ENCODE data around the gene MAEA. TPM values are rescaled to one million over a fixed set of nuclear protein-coding genes. Genes with fewer than 3 reads are reported as not detected.

The MAEA gene
- total RNA-seq, 4 donors from 2014 or later = 114 to 211 (median 168) TPM

DNA sequence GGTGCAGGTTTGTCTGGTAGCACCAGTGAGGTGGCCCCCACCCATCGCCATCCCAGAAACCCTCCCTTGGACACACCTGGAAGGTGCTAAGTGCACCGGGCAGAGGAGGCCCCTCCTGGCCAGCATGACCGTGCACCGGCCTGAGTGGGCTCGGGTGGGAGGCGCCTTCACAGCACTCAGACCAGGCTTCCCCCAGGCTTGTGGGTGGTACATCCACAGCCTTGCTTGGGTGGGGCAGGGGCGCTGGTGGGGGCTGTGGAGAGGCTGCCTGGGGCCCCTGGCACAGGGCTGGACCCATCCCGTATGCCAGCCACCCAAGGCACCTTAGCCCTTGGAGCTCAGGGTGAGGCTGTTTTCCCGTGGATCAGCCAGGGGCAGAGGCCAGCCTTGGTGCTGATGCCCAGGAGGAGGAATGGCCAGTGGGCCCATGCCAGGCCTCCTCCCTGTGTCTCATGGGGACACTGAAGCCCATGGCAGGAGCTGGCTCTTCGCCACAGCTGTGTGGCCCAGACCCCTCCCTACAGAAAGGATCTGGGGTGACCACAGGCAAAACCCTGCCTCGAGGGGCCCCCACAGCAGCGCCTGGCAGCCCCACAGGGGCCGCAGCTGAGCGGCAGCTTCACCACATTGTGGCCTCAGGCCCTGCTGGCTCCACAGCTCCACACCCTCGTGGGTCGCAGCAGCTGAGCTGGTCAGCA, 95.1 kb downstream of the MAEA start:
- TF ChIP-seq EP300 (IDR thresholded peaks at IDR 0.05; ENCODE audit: low read depth) = no peak
- TF ChIP-seq POLR2A (IDR thresholded peaks at IDR 0.05) = no peak
- no peak for TF ChIP-seq POLR2AphosphoS5 (IDR thresholded peaks at IDR 0.05)
- TF ChIP-seq, protein P1, sequence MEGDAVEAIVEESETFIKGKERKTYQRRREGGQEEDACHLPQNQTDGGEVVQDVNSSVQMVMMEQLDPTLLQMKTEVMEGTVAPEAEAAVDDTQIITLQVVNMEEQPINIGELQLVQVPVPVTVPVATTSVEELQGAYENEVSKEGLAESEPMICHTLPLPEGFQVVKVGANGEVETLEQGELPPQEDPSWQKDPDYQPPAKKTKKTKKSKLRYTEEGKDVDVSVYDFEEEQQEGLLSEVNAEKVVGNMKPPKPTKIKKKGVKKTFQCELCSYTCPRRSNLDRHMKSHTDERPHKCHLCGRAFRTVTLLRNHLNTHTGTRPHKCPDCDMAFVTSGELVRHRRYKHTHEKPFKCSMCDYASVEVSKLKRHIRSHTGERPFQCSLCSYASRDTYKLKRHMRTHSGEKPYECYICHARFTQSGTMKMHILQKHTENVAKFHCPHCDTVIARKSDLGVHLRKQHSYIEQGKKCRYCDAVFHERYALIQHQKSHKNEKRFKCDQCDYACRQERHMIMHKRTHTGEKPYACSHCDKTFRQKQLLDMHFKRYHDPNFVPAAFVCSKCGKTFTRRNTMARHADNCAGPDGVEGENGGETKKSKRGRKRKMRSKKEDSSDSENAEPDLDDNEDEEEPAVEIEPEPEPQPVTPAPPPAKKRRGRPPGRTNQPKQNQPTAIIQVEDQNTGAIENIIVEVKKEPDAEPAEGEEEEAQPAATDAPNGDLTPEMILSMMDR (IDR thresholded peaks at IDR 0.05) = no peak
- H3K9me3 ChIP-seq = peaks cover 9 to 10% of the 10 kb centered on the region in 2 donors
- no peak overlapping the region for H3K27ac ChIP-seq
- in situ Hi-C loops (cut with MboI; ENCODE audit: low pct_ligation_motif_present in 1 of 4, low pct_unique_long_range_greater_than_20kb in 1 of 4, low sequenced_read_pairs in 3 of 4) = no loop called here
- H3K4me3 ChIP-seq = no peak overlapping the region
- intact Hi-C loops (cut with DNase I; ENCODE audit: low total_unique reads) = no loop called here
- peaks cover 0 to 15% (median 7%) of the 10 kb centered on the region in 4 donors for H3K36me3 ChIP-seq
- no peaks in the 10 kb centered on the region for H3K27me3 ChIP-seq
- no peak for DNase-seq
- 90 to 93% methylated on average over 2 to 16 of the region's 16 CpGs for WGBS, 2 donors (ENCODE audit: low coverage in 1 of 2)
- H3K4me1 ChIP-seq = no peaks in the 10 kb centered on the region

DNA sequence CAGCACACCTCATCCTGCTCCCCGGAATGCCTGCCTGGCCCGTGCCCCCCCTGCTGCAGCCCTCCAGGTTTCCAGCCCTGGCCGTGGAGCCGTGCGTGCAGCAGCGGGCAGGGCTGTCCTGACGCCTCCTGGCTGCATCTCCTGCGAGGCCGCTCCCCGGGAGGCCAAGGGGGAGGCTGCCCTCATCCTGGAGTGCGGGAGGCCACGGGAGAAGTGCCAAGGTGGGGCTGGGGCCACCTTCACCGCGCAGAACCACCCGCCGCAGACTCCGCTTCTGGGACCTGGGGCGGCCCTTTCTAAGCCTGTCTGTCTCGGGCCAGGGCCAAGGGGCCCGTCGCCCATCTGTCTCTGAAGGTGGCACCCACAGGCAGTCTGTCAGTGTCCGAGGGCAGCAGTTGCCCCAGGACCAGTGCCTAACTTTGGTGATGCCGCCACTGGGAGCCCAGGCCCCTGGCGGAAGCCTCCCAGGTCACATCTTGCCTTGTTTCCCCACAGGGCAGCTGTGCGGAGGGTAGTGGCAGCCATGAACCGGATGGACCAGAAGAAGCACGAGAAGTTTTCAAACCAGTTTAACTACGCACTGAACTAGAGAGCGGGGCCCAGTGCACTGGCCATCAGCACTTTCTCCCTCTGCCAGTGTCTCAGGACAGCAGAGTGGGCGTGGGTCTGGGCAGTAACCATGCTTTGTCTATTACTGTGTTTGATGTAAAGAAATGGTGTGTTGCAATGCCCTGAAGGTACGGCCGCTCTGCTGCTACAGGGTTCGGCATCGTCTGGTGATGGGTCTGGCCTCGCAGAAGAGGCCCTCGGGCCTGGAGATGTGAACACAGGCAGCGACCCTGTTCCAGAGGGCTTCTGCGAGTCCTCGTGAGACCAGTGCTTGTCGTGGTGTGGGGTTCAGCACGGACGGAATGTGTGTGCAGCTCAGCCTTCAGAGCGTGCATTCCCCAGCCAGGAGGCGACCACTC, 96.0 kb downstream of the MAEA start:
- in situ Hi-C loops (cut with MboI; ENCODE audit: low pct_ligation_motif_present in 1 of 4, low pct_unique_long_range_greater_than_20kb in 1 of 4, low sequenced_read_pairs in 3 of 4) = no loop called here
- intact Hi-C loops (cut with DNase I; ENCODE audit: low total_unique reads) = no loop called here
- no peak for DNase-seq
- H3K4me3 ChIP-seq = no peak overlapping the region
- H3K36me3 ChIP-seq = peaks cover 0 to 15% (median 7%) of the 10 kb centered on the region in 4 donors
- TF ChIP-seq POLR2A (IDR thresholded peaks at IDR 0.05) = no peak
- TF ChIP-seq, protein P1 (IDR thresholded peaks at IDR 0.05) = no peak
- TF ChIP-seq EP300 (IDR thresholded peaks at IDR 0.05; ENCODE audit: low read depth) = no peak
- TF ChIP-seq POLR2AphosphoS5 (IDR thresholded peaks at IDR 0.05) = no peak
- no peak overlapping the region for H3K27ac ChIP-seq
- H3K4me1 ChIP-seq = no peaks in the 10 kb centered on the region
- no peaks in the 10 kb centered on the region for H3K27me3 ChIP-seq
- peaks cover 9 to 10% of the 10 kb centered on the region in 2 donors for H3K9me3 ChIP-seq
- 97 to 100% methylated on average over 1 to 39 of the region's 44 CpGs for WGBS, 2 donors (ENCODE audit: low coverage in 1 of 2)

Other genes starting within 250 kb of the MAEA start
- 1 to 10 TPM in 2 of 4 donors, not detected in 2; 2.5 to 9.1 TPM for gene RNF212, start 176.3 kb upstream of the MAEA start, total RNA-seq
- gene SPON2, start 117.3 kb upstream of the MAEA start, total RNA-seq = 100 to 1,000 TPM in 1 of 4 donors, 10 to 100 TPM in 3; 45.4 to 127 (median 53.1) TPM
- gene CTBP1, start 40.8 kb upstream of the MAEA start, total RNA-seq = 100 to 1,000 TPM; 183 to 457 (median 243) TPM
- 100 to 1,000 TPM in 1 of 4 donors, 10 to 100 TPM in 3; 13.5 to 114 (median 34.2) TPM for gene UVSSA, start 57.3 kb downstream of the MAEA start, total RNA-seq
- gene NKX1-1, start 116.6 kb downstream of the MAEA start, total RNA-seq = not detected

All from transverse colon (tissue), 4 donors.